SK-N-SH (cell line): ENCODE results near the gene ARHGAP6.

Source experiments
- CHD2 ChIP-seq: fragments of 150-350 bp; IDR thresholded peaks from 2 replicates; pipeline ENCODE4 v1.6.1; 2018; ENCODE audit warnings: low read length; ENCODE audit not compliant: partially characterized antibody
- CTCF ChIP-seq: fragments of 200-600 bp; sonication (generic); IDR thresholded peaks from 2 replicates; pipeline ENCODE4 v1.6.1; 2017; ENCODE audit warnings: antibody characterized with exemption, mild to moderate bottlenecking, moderate library complexity

- TF ChIP-seq CTCF (no peak), CHD2 (no peak)
These were observed 191.1 kb downstream of the ARHGAP6 start for GRCh38 chrX:11474576-11474975.
